BLaER1 treated with 17β-estradiol and CSF1 and Interleukin-3, amounts not matched to agents 10 nM and 100 nM (cell line): ENCODE measurements around the gene SPDYE16.
"Not testable (repeated sequence)": the region's sequence is repeated elsewhere in the genome, so short reads cannot be mapped to it uniquely, and the experiment has no call there.

ENCODE experiments used
- H3K27ac ChIP-seq, 11 experiments: shearing (Covaris generic); formaldehyde crosslinking; 2 replicates each; pipeline ENCODE4 v1.8.1; 2022
- H3K27me3 ChIP-seq, 11 experiments: shearing (Covaris generic); formaldehyde crosslinking; 2 replicates each; pipeline ENCODE4 v1.8.1; 2022
- H3K36me3 ChIP-seq, 11 experiments: shearing (Covaris generic); formaldehyde crosslinking; 2 replicates each; pipeline ENCODE4 v1.8.1; 2022
- H3K4me1 ChIP-seq, 10 experiments: shearing (Covaris generic); formaldehyde crosslinking; 2 replicates each; pipeline ENCODE4 v1.8.1; 2022
- H3K4me2 ChIP-seq, 11 experiments: shearing (Covaris generic); formaldehyde crosslinking; 2 replicates each; pipeline ENCODE4 v1.8.1; 2022
- H3K4me3 ChIP-seq, 10 experiments: shearing (Covaris generic); formaldehyde crosslinking; 2 replicates each; pipeline ENCODE4 v1.8.1; 2022
- H3K9ac ChIP-seq, 11 experiments: shearing (Covaris generic); formaldehyde crosslinking; 2 replicates each; pipeline ENCODE4 v1.8.1; 2022
- H3K9me3 ChIP-seq, 11 experiments: shearing (Covaris generic); formaldehyde crosslinking; replicated peaks in 1 of 11; 2 replicates each; pipeline ENCODE4 v1.8.1; 2022
- H4K20me1 ChIP-seq, 11 experiments: shearing (Covaris generic); formaldehyde crosslinking; 2 replicates each; pipeline ENCODE4 v1.8.1; 2022

SPDYE16 gene

GRCh38 chr7:76572296-76572695 lies 29.2 kb upstream of the SPDYE16 start:
- H3K27ac ChIP-seq, H3K4me2 ChIP-seq, H3K9ac ChIP-seq, H3K27me3 ChIP-seq, H3K9me3 ChIP-seq, H3K4me3 ChIP-seq: not testable (repeated sequence)
- Histone ChIP-seq H4K20me1 (peaks cover 0 to 33% (median 8%) of the 10 kb centered on the region in 11 experiments; a peak in 12 of 22 replicates), H3K4me1 (peaks cover 0 to 13% (median 2%) of the 10 kb centered on the region in 10 experiments; a peak in 8 of 20 replicates), H3K36me3 (peaks cover 6 to 31% (median 18%) of the 10 kb centered on the region in 11 experiments; a peak in 16 of 22 replicates)

GRCh38 chr7:76570324-76570775 lies 27.3 kb upstream of the SPDYE16 start:
- H3K4me1 ChIP-seq, H3K27ac ChIP-seq, H3K4me2 ChIP-seq, H3K9ac ChIP-seq, H3K4me3 ChIP-seq, H3K27me3 ChIP-seq: not testable (repeated sequence)
- Histone ChIP-seq H4K20me1 (peaks cover 0 to 46% (median 9%) of the 10 kb centered on the region in 11 experiments; a peak in 12 of 22 replicates), H3K9me3 (peaks cover 0 to 11% (median 0%) of the 10 kb centered on the region in 11 experiments; a peak in 1 of 22 replicates), H3K36me3 (peaks cover 6 to 34% (median 19%) of the 10 kb centered on the region in 11 experiments; a peak in 17 of 22 replicates)

GRCh38 chr7:76568742-76569141 lies 25.6 kb upstream of the SPDYE16 start:
- H3K4me1 ChIP-seq, H3K27ac ChIP-seq, H3K4me3 ChIP-seq, H3K9ac ChIP-seq, H3K4me2 ChIP-seq, H3K27me3 ChIP-seq: not testable (repeated sequence)
- H4K20me1 ChIP-seq = peaks cover 0 to 46% (median 9%) of the 10 kb centered on the region in 11 experiments; a peak in 12 of 22 replicates
- peaks cover 6 to 34% (median 19%) of the 10 kb centered on the region in 11 experiments; a peak in 17 of 22 replicates for H3K36me3 ChIP-seq
- peaks cover 0 to 14% (median 3%) of the 10 kb centered on the region in 11 experiments; a peak in 5 of 22 replicates for H3K9me3 ChIP-seq

GRCh38 chr7:76567753-76568152 lies 24.7 kb upstream of the SPDYE16 start:
- H3K36me3 ChIP-seq = peaks cover 6 to 32% (median 18%) of the 10 kb centered on the region in 11 experiments; a peak in 17 of 22 replicates
- not testable (repeated sequence) for H3K27me3 ChIP-seq, H3K4me2 ChIP-seq, H3K27ac ChIP-seq, H3K9ac ChIP-seq, H3K4me1 ChIP-seq, H3K4me3 ChIP-seq
- H3K9me3 ChIP-seq = peaks cover 0 to 18% (median 3%) of the 10 kb centered on the region in 11 experiments; a peak in 5 of 22 replicates
- peaks cover 0 to 44% (median 9%) of the 10 kb centered on the region in 11 experiments; a peak in 12 of 22 replicates for H4K20me1 ChIP-seq

GRCh38 chr7:76567311-76567710 lies 24.2 kb upstream of the SPDYE16 start:
- not testable (repeated sequence) for H3K27me3 ChIP-seq, H3K9ac ChIP-seq, H3K27ac ChIP-seq, H3K4me1 ChIP-seq, H3K4me3 ChIP-seq, H3K4me2 ChIP-seq
- Histone ChIP-seq H3K36me3 (peaks cover 4 to 27% (median 14%) of the 10 kb centered on the region in 11 experiments; a peak in 17 of 22 replicates), H3K9me3 (peaks cover under 1 to 20% (median 3%) of the 10 kb centered on the region in 11 experiments; a peak in 15 of 22 replicates), H4K20me1 (peaks cover 0 to 40% (median 9%) of the 10 kb centered on the region in 11 experiments; a peak in 12 of 22 replicates)

GRCh38 chr7:76565001-76565400 lies 21.9 kb upstream of the SPDYE16 start:
- Histone ChIP-seq H3K9me3 (peaks cover 6 to 32% (median 14%) of the 10 kb centered on the region in 11 experiments; a peak in 18 of 22 replicates), H3K36me3 (peaks cover 0 to 15% (median 11%) of the 10 kb centered on the region in 11 experiments; a peak in 12 of 22 replicates), H4K20me1 (peaks cover 0 to 27% (median 6%) of the 10 kb centered on the region in 11 experiments; a peak in 10 of 22 replicates)
- H3K4me1 ChIP-seq, H3K27me3 ChIP-seq, H3K4me2 ChIP-seq, H3K9ac ChIP-seq, H3K27ac ChIP-seq, H3K4me3 ChIP-seq: not testable (repeated sequence)

- peaks cover 0 to 18% (median 10%) of the 10 kb centered on the region in 11 experiments; a peak in 15 of 22 replicates for H3K36me3 ChIP-seq
- H4K20me1 ChIP-seq = peaks cover 0 to 18% (median 0%) of the 10 kb centered on the region in 11 experiments; a peak in 6 of 22 replicates
- H3K9me3 ChIP-seq = peaks cover 6 to 30% (median 14%) of the 10 kb centered on the region in 11 experiments; a peak in 18 of 22 replicates
- H3K27me3 ChIP-seq, H3K27ac ChIP-seq, H3K4me1 ChIP-seq, H3K4me3 ChIP-seq, H3K9ac ChIP-seq, H3K4me2 ChIP-seq: not testable (repeated sequence)
Observed at GRCh38 chr7:76561342-76561741, 18.2 kb upstream of the SPDYE16 start.

- not testable (repeated sequence) for H3K4me3 ChIP-seq, H3K4me2 ChIP-seq, H3K4me1 ChIP-seq, H3K9ac ChIP-seq, H3K27me3 ChIP-seq, H3K27ac ChIP-seq
- H3K9me3 ChIP-seq = peaks cover 6 to 21% (median 13%) of the 10 kb centered on the region in 11 experiments; a peak in 18 of 22 replicates
- peaks cover 0 to 17% (median 0%) of the 10 kb centered on the region in 11 experiments; a peak in 6 of 22 replicates for H4K20me1 ChIP-seq
- peaks cover 0 to 25% (median 18%) of the 10 kb centered on the region in 11 experiments; a peak in 15 of 22 replicates for H3K36me3 ChIP-seq
Observed at GRCh38 chr7:76560157-76560556, 17.1 kb upstream of the SPDYE16 start.

GRCh38 chr7:76559685-76560084 lies 16.6 kb upstream of the SPDYE16 start:
- Histone ChIP-seq H3K36me3 (peaks cover 3 to 28% (median 19%) of the 10 kb centered on the region in 11 experiments; a peak in 15 of 22 replicates), H3K9me3 (peaks cover 6 to 21% (median 13%) of the 10 kb centered on the region in 11 experiments; a peak in 18 of 22 replicates), H4K20me1 (peaks cover 0 to 18% (median 0%) of the 10 kb centered on the region in 11 experiments; a peak in 7 of 22 replicates)
- not testable (repeated sequence) for H3K4me3 ChIP-seq, H3K4me2 ChIP-seq, H3K27ac ChIP-seq, H3K4me1 ChIP-seq, H3K9ac ChIP-seq, H3K27me3 ChIP-seq

GRCh38 chr7:76551992-76552391 lies 8.9 kb upstream of the SPDYE16 start:
- H3K4me3 ChIP-seq, H3K4me1 ChIP-seq, H3K27me3 ChIP-seq, H3K27ac ChIP-seq, H3K9me3 ChIP-seq, H3K9ac ChIP-seq: not testable (repeated sequence)
- Histone ChIP-seq H3K36me3 (peaks cover 5 to 33% (median 18%) of the 10 kb centered on the region in 11 experiments; a peak in 17 of 22 replicates), H4K20me1 (peaks cover 0 to 28% (median 6%) of the 10 kb centered on the region in 11 experiments; a peak in 12 of 22 replicates), H3K4me2 (peak overlapping the region in 2 of 11 experiments; percentile 24 to 35; a peak in 1 of 22 replicates)

GRCh38 chr7:76549855-76550248 lies 6.8 kb upstream of the SPDYE16 start:
- H4K20me1 ChIP-seq = peaks cover 0 to 19% (median 6%) of the 10 kb centered on the region in 11 experiments; a peak in 12 of 22 replicates
- H3K9me3 ChIP-seq, H3K27me3 ChIP-seq, H3K4me1 ChIP-seq: not testable (repeated sequence)
- H3K9ac ChIP-seq = peak overlapping the region; percentile 90 to 98 (median 94)
- H3K4me3 ChIP-seq = peak overlapping the region; percentile 83 to 99 (median 92)
- peak overlapping the region; percentile 86 to 96 (median 90) for H3K27ac ChIP-seq
- H3K36me3 ChIP-seq = peaks cover 0 to 16% (median 10%) of the 10 kb centered on the region in 11 experiments; a peak in 14 of 22 replicates
- H3K4me2 ChIP-seq = peak overlapping the region; percentile 71 to 86 (median 76)

GRCh38 chr7:76549025-76549854 lies 6.1 kb upstream of the SPDYE16 start:
- not testable (repeated sequence) for H3K9me3 ChIP-seq, H3K4me1 ChIP-seq, H3K27me3 ChIP-seq
- Histone ChIP-seq H3K27ac (peak overlapping the region; percentile 86 to 96 (median 90)), H3K4me2 (peak overlapping the region; percentile 71 to 86 (median 76)), H3K4me3 (peak overlapping the region; percentile 83 to 99 (median 92)), H4K20me1 (peaks cover 0 to 14% (median 6%) of the 10 kb centered on the region in 11 experiments; a peak in 12 of 22 replicates), H3K9ac (peak overlapping the region; percentile 90 to 98 (median 94)), H3K36me3 (peaks cover 0 to 11% (median 5%) of the 10 kb centered on the region in 11 experiments; a peak in 14 of 22 replicates)

GRCh38 chr7:76531643-76532042 lies 11.5 kb downstream of the SPDYE16 start:
- not testable (repeated sequence) for H4K20me1 ChIP-seq, H3K27ac ChIP-seq, H3K4me2 ChIP-seq, H3K9ac ChIP-seq, H3K4me3 ChIP-seq, H3K9me3 ChIP-seq, H3K27me3 ChIP-seq, H3K4me1 ChIP-seq, H3K36me3 ChIP-seq
